HepG2 (cell line): ENCODE data around the gene BEAN1. TPM values are rescaled to one million over a fixed set of nuclear protein-coding genes. Genes with fewer than 3 reads are reported as not detected.
A peak's percentile ranks its signal among the peaks of the same experiment; 100 is the strongest.

Experiments
- CEBPZ ChIP-seq: IDR thresholded peaks from 2 replicates; pipeline ENCODE4 v1.6.1; 2012; ENCODE audit warnings: low read length, improper control_type of control experiment
- HNF1A ChIP-seq, 2 experiments: sonication (generic) in 1 of 2; formaldehyde crosslinking in 1 of 2; IDR thresholded peaks; 2 replicates each; pipeline versions ENCODE4 v1.4.0 to v1.6.1; 2016 to 2020; ENCODE audit warnings: borderline replicate concordance in 1 of 2, low read depth in 1 of 2, mild to moderate bottlenecking in 1 of 2, missing genetic modification reagents in 1 of 2
- HNRNPK ChIP-seq: fragments of 200-400 bp; formaldehyde crosslinking; IDR thresholded peaks from 2 replicates; pipeline ENCODE4 v1.6.1; 2018; ENCODE audit warnings: low read length, low read depth, moderate library complexity, mild to moderate bottlenecking; ENCODE audit not compliant: poor library complexity, severe bottlenecking
- MYC ChIP-seq: sonication (generic); formaldehyde crosslinking; IDR thresholded peaks from 2 replicates; pipeline ENCODE4 v1.9.0; 2021; ENCODE audit warnings: missing genetic modification reagents, borderline replicate concordance
- NR3C1 ChIP-seq: sonication (generic); formaldehyde crosslinking; IDR thresholded peaks from 2 replicates; pipeline ENCODE4 v1.4.0; 2020; ENCODE audit warnings: missing genetic modification reagents
- NRL ChIP-seq: sonication (generic); formaldehyde crosslinking; IDR thresholded peaks from 2 replicates; pipeline ENCODE4 v1.5.0; 2020; ENCODE audit warnings: missing genetic modification reagents, mild to moderate bottlenecking, moderate library complexity, borderline replicate concordance
- SALL1 ChIP-seq: sonication (generic); formaldehyde crosslinking; IDR thresholded peaks from 2 replicates; pipeline ENCODE4 v1.8.0; 2022; ENCODE audit warnings: mild to moderate bottlenecking, missing genetic modification reagents
- SMC3 ChIP-seq: IDR thresholded peaks from 2 replicates; pipeline ENCODE4 v1.6.1; 2011; ENCODE audit warnings: low read length, improper control_type of control experiment
- SOX6 ChIP-seq, 2 experiments: fragments of 450-650 bp in 1 of 2; sonication (generic) in 1 of 2; formaldehyde crosslinking in 1 of 2; IDR thresholded peaks; 2 replicates each; pipeline versions ENCODE4 v1.4.0 to v1.6.1; 2017 to 2020; ENCODE audit warnings: antibody characterized with exemption in 1 of 2, mild to moderate bottlenecking in 1 of 2, missing genetic modification reagents in 1 of 2
- SRSF4 ChIP-seq: fragments of 200-400 bp; formaldehyde crosslinking; IDR thresholded peaks from one replicate; pipeline ENCODE4 v1.6.1; 2018; ENCODE audit warnings: mild to moderate bottlenecking, low read depth, low read length, moderate library complexity; ENCODE audit not compliant: poor library complexity, severe bottlenecking
- TFDP2 ChIP-seq: sonication (generic); formaldehyde crosslinking; IDR thresholded peaks from 2 replicates; pipeline ENCODE4 v1.4.0; 2020; ENCODE audit warnings: missing genetic modification reagents
- WIZ ChIP-seq: sonication (generic); formaldehyde crosslinking; IDR thresholded peaks from 2 replicates; pipeline ENCODE4 v1.5.1; 2020; ENCODE audit warnings: mild to moderate bottlenecking, missing genetic modification reagents
- ZFYVE20 ChIP-seq: sonication (generic); formaldehyde crosslinking; IDR thresholded peaks from 2 replicates; pipeline ENCODE4 v1.8.0; 2023; ENCODE audit warnings: low read depth, mild to moderate bottlenecking, moderate library complexity, missing genetic modification reagents, borderline replicate concordance
- ZNF33B ChIP-seq: sonication (generic); formaldehyde crosslinking; IDR thresholded peaks from 2 replicates; pipeline ENCODE4 v1.5.1; 2020; ENCODE audit warnings: mild to moderate bottlenecking, missing genetic modification reagents
- ZNF644 ChIP-seq: IDR thresholded peaks from 2 replicates; pipeline ENCODE4 v1.6.1; 2016; ENCODE audit warnings: low read depth
- ZNF678 ChIP-seq: sonication (generic); formaldehyde crosslinking; IDR thresholded peaks from 2 replicates; pipeline ENCODE4 v1.4.0; 2020; ENCODE audit warnings: mild to moderate bottlenecking, missing genetic modification reagents
- polyA plus RNA-seq, 8 experiments: library from polyadenylated mRNA; depleted of rRNA in 3 of 8; stranded (reverse) in 7 of 8; unstranded in 1 of 8; fragments of >200 nt; fragmentation: Illumina TruSeq in 4 of 8; extraction: Trizol in 4 of 8; gene quantifications; 2 replicates each; pipeline versions ENCODE4 v1.2.1 to v1.2.3, GENCODE V29; 2011 to 2016; ENCODE audit warnings: low read depth in 4 of 8, missing spikeins in 1 of 8, mixed read lengths in 1 of 8; ENCODE audit not compliant: insufficient read depth in 1 of 8
- total RNA-seq, 5 experiments: library from RNA; depleted of rRNA; stranded (reverse); fragments of >200 nt; fragmentation: Illumina TruSeq; extraction: Trizol; gene quantifications; 2 replicates each; pipeline ENCODE4 v1.2.3, GENCODE V29; 2016; ENCODE audit warnings: low read depth in 1 of 5
- TF ChIP-seq, protein P1 (sequence below): sonication (generic); formaldehyde crosslinking; IDR thresholded peaks from 2 replicates; pipeline ENCODE4 v1.4.0; 2020; ENCODE audit warnings: missing genetic modification reagents, borderline replicate concordance

BEAN1 gene
- total and polyA plus RNA-seq, 2 of the 13 experiments (the other 11 are each of a cell fraction or from before 2014, with no cell fraction given) = 0.53 to 1.4 TPM

- TF ChIP-seq ZNF678 (CRISPR knock-in tag) = no peak
- TF ChIP-seq ZNF644 (CRISPR knock-in tag) = 0 out of 2 replicates have a peak, but pooled peaks have one; percentile 44
- no peak for TF ChIP-seq SOX6 (IDR thresholded peaks at IDR 0.05)
- TF ChIP-seq SOX6 (CRISPR knock-in tag; IDR thresholded peaks at IDR 0.05) = 0 out of 2 replicates have a peak, but pooled peaks have one; percentile 45
- peak; percentile 58; the same call in 1 of the 2 replicates for TF ChIP-seq NRL
- TF ChIP-seq MYC (CRISPR knock-in tag) = peak; percentile 82
- TF ChIP-seq SALL1 = peak; percentile 55
- TF ChIP-seq NR3C1 (CRISPR knock-in tag) = no peak
- 0 out of 2 replicates have a peak, but pooled peaks have one; percentile 21 for TF ChIP-seq TFDP2 (CRISPR knock-in tag)
- TF ChIP-seq SRSF4 = no peak
- TF ChIP-seq, protein P1, sequence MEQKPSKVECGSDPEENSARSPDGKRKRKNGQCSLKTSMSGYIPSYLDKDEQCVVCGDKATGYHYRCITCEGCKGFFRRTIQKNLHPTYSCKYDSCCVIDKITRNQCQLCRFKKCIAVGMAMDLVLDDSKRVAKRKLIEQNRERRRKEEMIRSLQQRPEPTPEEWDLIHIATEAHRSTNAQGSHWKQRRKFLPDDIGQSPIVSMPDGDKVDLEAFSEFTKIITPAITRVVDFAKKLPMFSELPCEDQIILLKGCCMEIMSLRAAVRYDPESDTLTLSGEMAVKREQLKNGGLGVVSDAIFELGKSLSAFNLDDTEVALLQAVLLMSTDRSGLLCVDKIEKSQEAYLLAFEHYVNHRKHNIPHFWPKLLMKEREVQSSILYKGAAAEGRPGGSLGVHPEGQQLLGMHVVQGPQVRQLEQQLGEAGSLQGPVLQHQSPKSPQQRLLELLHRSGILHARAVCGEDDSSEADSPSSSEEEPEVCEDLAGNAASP (CRISPR knock-in tag) = no peak
- no peak for TF ChIP-seq ZNF33B
- TF ChIP-seq ZFYVE20 = no peak
- peak; percentile 67; the same call in 1 of the 2 replicates for TF ChIP-seq SMC3
- no peak for TF ChIP-seq HNRNPK
- TF ChIP-seq CEBPZ = no peak
- no peak for TF ChIP-seq WIZ (CRISPR knock-in tag)
- TF ChIP-seq HNF1A (IDR thresholded peaks at IDR 0.05; ENCODE audit: low read depth) = no peak; the same call in 1 of the 2 replicates
- TF ChIP-seq HNF1A (CRISPR knock-in tag; IDR thresholded peaks at IDR 0.05; ENCODE audit: borderline replicate concordance) = 0 out of 2 replicates have a peak, but pooled peaks have one; percentile 43
These were observed 51.8 kb downstream of the BEAN1 start (continued) for GRCh38 chr16:66478733-66479511.
